KMS-11 (cell line): ENCODE results near the gene GPC3.

ENCODE experiments used
- H2AFZ ChIP-seq: fragments of 200-600 bp; sonication (generic); 2 replicates; pipeline ENCODE4 v1.6.1; 2016; ENCODE audit warnings: antibody characterized with exemption, mixed run types, low read depth
- H3K27ac ChIP-seq: fragments of 200-600 bp; sonication (generic); 2 replicates; pipeline ENCODE4 v1.6.1; 2016; ENCODE audit warnings: mild to moderate bottlenecking, mixed run types
- H3K27me3 ChIP-seq: fragments of 200-600 bp; sonication (generic); 2 replicates; pipeline ENCODE4 v1.6.1; 2017; ENCODE audit warnings: mild to moderate bottlenecking, low read depth, mixed run types, moderate library complexity; ENCODE audit not compliant: insufficient read depth
- H3K36me3 ChIP-seq: fragments of 200-600 bp; sonication (generic); 2 replicates; pipeline ENCODE4 v1.6.1; 2017; ENCODE audit warnings: mild to moderate bottlenecking, mixed run types; ENCODE audit not compliant: insufficient read depth
- H3K4me1 ChIP-seq: fragments of 200-600 bp; sonication (generic); 2 replicates; pipeline ENCODE4 v1.6.1; 2016; ENCODE audit warnings: mild to moderate bottlenecking, low read depth, mixed run types; ENCODE audit not compliant: poor library complexity, severe bottlenecking
- H3K4me2 ChIP-seq: fragments of 200-600 bp; sonication (generic); 2 replicates; pipeline ENCODE4 v1.7.0; 2016; ENCODE audit warnings: mild to moderate bottlenecking, mixed run types
- H3K4me3 ChIP-seq: fragments of 200-600 bp; sonication (generic); IDR thresholded peaks from 2 replicates; pipeline ENCODE4 v1.6.1; 2017; ENCODE audit warnings: low read depth, low read length, mixed read lengths; ENCODE audit not compliant: insufficient read depth
- H3K79me2 ChIP-seq: fragments of 200-600 bp; sonication (generic); 2 replicates; pipeline ENCODE4 v1.6.1; 2016; ENCODE audit warnings: low read depth, mixed run types; ENCODE audit not compliant: insufficient read depth
- H3K9ac ChIP-seq: fragments of 200-600 bp; sonication (generic); 2 replicates; pipeline ENCODE4 v1.6.1; 2016; ENCODE audit warnings: mild to moderate bottlenecking, mixed run types
- H4K20me1 ChIP-seq: fragments of 200-600 bp; sonication (generic); 2 replicates; pipeline ENCODE4 v1.6.1; 2016; ENCODE audit warnings: mild to moderate bottlenecking, mixed run types; ENCODE audit not compliant: insufficient read depth
- CTCF ChIP-seq: fragments of 200-600 bp; sonication (generic); conservative IDR thresholded peaks from 2 replicates; pipeline ENCODE4 v1.6.1; 2017; ENCODE audit warnings: low read depth, mild to moderate bottlenecking, antibody characterized with exemption, low read length, moderate library complexity, mixed read lengths

Gene GPC3

GRCh38 chrX:133909888-133910287 is 75.5 kb downstream of the GPC3 start:
- Histone ChIP-seq H4K20me1 (no peaks in the 10 kb centered on the region), H2AFZ (no peak overlapping the region), H3K4me3 (no peak overlapping the region), H3K4me1 (no peaks in the 10 kb centered on the region), H3K79me2 (no peaks in the 10 kb centered on the region), H3K36me3 (no peaks in the 10 kb centered on the region), H3K27me3 (no peaks in the 10 kb centered on the region), H3K27ac (no peak overlapping the region), H3K9ac (no peak overlapping the region), H3K4me2 (no peak overlapping the region)
- TF ChIP-seq CTCF: no peak

GRCh38 chrX:133908223-133908955 is 77.0 kb downstream of the GPC3 start:
- Histone ChIP-seq H3K36me3 (no peaks in the 10 kb centered on the region), H3K79me2 (no peaks in the 10 kb centered on the region), H3K4me2 (no peak overlapping the region), H3K4me1 (no peaks in the 10 kb centered on the region), H2AFZ (no peak overlapping the region), H4K20me1 (no peaks in the 10 kb centered on the region), H3K27ac (no peak overlapping the region), H3K27me3 (no peaks in the 10 kb centered on the region), H3K9ac (no peak overlapping the region), H3K4me3 (no peak overlapping the region)
- TF ChIP-seq CTCF: no peak

- Histone ChIP-seq H3K79me2 (no peaks in the 10 kb centered on the region), H3K36me3 (no peaks in the 10 kb centered on the region), H3K4me2 (no peak overlapping the region)
Observed at GRCh38 chrX:133907606-133908005, 77.8 kb downstream of the GPC3 start.

DNA sequence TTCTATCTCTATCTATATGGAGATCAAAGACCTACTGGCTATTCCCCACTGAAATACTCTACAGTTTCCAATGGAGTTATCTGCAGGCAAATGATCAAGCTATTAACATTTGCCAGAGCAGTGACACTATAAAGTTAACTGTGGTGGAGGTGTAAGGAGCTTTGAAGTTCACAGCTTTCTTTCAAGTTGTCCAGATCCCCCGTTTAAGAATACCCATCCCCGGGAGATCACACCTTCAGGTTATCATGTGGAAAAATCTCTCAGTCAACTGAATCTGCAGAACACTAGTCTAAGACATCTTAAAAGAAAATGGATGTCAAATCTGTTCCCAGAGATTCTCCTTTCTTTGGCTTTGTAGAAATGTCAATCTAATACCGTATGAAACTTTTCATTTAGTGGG is 80.1 kb downstream of the GPC3 start:
- H3K4me3 ChIP-seq: no peak overlapping the region
- H3K27ac ChIP-seq: no peak overlapping the region
- no peaks in the 10 kb centered on the region for H4K20me1 ChIP-seq
- TF ChIP-seq CTCF: no peak
- H3K36me3 ChIP-seq: no peaks in the 10 kb centered on the region
- no peak overlapping the region for H3K4me2 ChIP-seq
- no peaks in the 10 kb centered on the region for H3K79me2 ChIP-seq
- H2AFZ ChIP-seq: no peak overlapping the region
- H3K4me1 ChIP-seq: no peaks in the 10 kb centered on the region
- no peaks in the 10 kb centered on the region for H3K27me3 ChIP-seq
- no peak overlapping the region for H3K9ac ChIP-seq

More at GRCh38 chrX:133907606-133908005, 77.8 kb downstream of the GPC3 start:
- no peak overlapping the region for H3K9ac ChIP-seq
- TF ChIP-seq CTCF: no peak
- H3K27me3 ChIP-seq: no peaks in the 10 kb centered on the region
- H3K4me3 ChIP-seq: no peak overlapping the region
- H4K20me1 ChIP-seq: no peaks in the 10 kb centered on the region
- H2AFZ ChIP-seq: no peak overlapping the region
- no peaks in the 10 kb centered on the region for H3K4me1 ChIP-seq
- H3K27ac ChIP-seq: no peak overlapping the region
